K562 (cell line): ENCODE results near the gene MON2. TPM values are rescaled to one million over a fixed set of nuclear protein-coding genes. Genes with fewer than 3 reads are reported as not detected.

Experiments
- ATAC-seq: fragments of 200-7000 bp; cut with Tn5 transposase; 3 replicates; pipeline ENCODE4 v1.9.1; 2020; ENCODE audit warnings: moderate library complexity
- BruUV-seq: library from RNA; stranded (reverse); fragments of 400-500 nt; replicated peaks from 2 replicates; lab custom pipeline; 2021; lab: Mats Ljungman, UMichigan
- CTCF ChIA-PET: fragments of 300-600 bp; formaldehyde crosslinking; extraction: SDS; loops from one replicate; lab custom pipeline; 2021; ENCODE audit warnings: low intra/inter-chr PET ratio; lab: Yijun Ruan, JAX
- POLR2A ChIA-PET: fragments of 300-600, 350-650 bp; sonication (Branson Sonifier 250); formaldehyde crosslinking; extraction: SDS; loops from one replicate; lab custom pipeline; 2021; ENCODE audit warnings: antibody characterized with exemption, inconsistent platforms; lab: Yijun Ruan, JAX
- DNase-seq, 4 experiments: peaks; one replicate each; pipeline versions ENCODE4 v3.0.0 to v3.0.0-alpha.2; 2011 to 2018; ENCODE audit warnings: low spot score in 3 of 4, mixed read lengths in 3 of 4; ENCODE audit errors: extremely low read depth in 1 of 4
- FAIRE-seq: peaks from 2 replicates; lab custom pipeline; 2011; peaks lifted over from hg19 to GRCh38; lab: Jason Lieb, UNC
- H2AFZ ChIP-seq: 2 replicates; pipeline ENCODE4 v1.6.0; 2011; ENCODE audit warnings: low read depth, low read length, control low read depth, inconsistent platforms
- H3K27ac ChIP-seq: fragments of 200-600 bp; 3 replicates; pipeline ENCODE4 v1.8.0; 2011; ENCODE audit warnings: low read depth, mild to moderate bottlenecking, control low read depth, inconsistent platforms, low read length, moderate library complexity, mixed read lengths; ENCODE audit errors: extremely low read depth
- H3K27me3 ChIP-seq, 2 experiments: fragments of 300-600 bp in 1 of 2; 2 replicates in 1 of 2; 3 replicates in 1 of 2; pipeline versions ENCODE4 v1.6.0 to v1.8.0; 2011; ENCODE audit warnings: inconsistent platforms in 2 of 2, low read length in 2 of 2, mild to moderate bottlenecking in 1 of 2, mixed read lengths in 1 of 2, moderate library complexity in 1 of 2; ENCODE audit not compliant: control insufficient read depth in 2 of 2, insufficient read depth in 2 of 2
- H3K36me3 ChIP-seq: fragments of 300-600 bp; 3 replicates; pipeline ENCODE4 v1.8.0; 2011; ENCODE audit warnings: mild to moderate bottlenecking, low read length, inconsistent platforms; ENCODE audit not compliant: control insufficient read depth, insufficient read depth
- H3K4me1 ChIP-seq, 2 experiments: fragments of 200-600 bp in 1 of 2; replicated peaks in 1 of 2; 2 replicates in 1 of 2; 3 replicates in 1 of 2; pipeline versions ENCODE4 v1.5.1 to v1.8.0; 2011; ENCODE audit warnings: inconsistent platforms in 2 of 2, low read length in 2 of 2, mild to moderate bottlenecking in 1 of 2, mixed read lengths in 1 of 2, moderate library complexity in 1 of 2; ENCODE audit not compliant: control insufficient read depth in 2 of 2, insufficient read depth in 2 of 2
- H3K4me2 ChIP-seq: 2 replicates; pipeline ENCODE4 v1.6.1; 2011; ENCODE audit warnings: low read length, control low read depth, inconsistent platforms, mixed read lengths; ENCODE audit not compliant: insufficient read depth
- H3K4me3 ChIP-seq: fragments of 200-600 bp; sonication (generic), shearing (Covaris generic); 2 replicates; pipeline ENCODE4 v1.5.1; 2016; ENCODE audit warnings: control low read depth, inconsistent platforms
- H3K79me2 ChIP-seq: fragments of 200-600 bp; 3 replicates; pipeline ENCODE4 v1.8.0; 2011; ENCODE audit warnings: low read length, inconsistent platforms; ENCODE audit not compliant: control insufficient read depth, insufficient read depth
- H3K9ac ChIP-seq, 2 experiments: 2 replicates each; pipeline versions ENCODE4 v1.6.0 to v1.6.1; 2011; ENCODE audit warnings: low read depth in 2 of 2, low read length in 2 of 2, control low read depth in 1 of 2, inconsistent platforms in 1 of 2, mild to moderate bottlenecking in 1 of 2, mixed read lengths in 1 of 2; ENCODE audit not compliant: insufficient read depth in 1 of 2
- H3K9me1 ChIP-seq: one replicate; pipeline ENCODE4 v1.6.0; 2011; ENCODE audit warnings: inconsistent platforms, mild to moderate bottlenecking, low read length, moderate library complexity; ENCODE audit not compliant: control insufficient read depth, insufficient read depth
- H3K9me3 ChIP-seq: replicated peaks from 2 replicates; pipeline ENCODE4 v1.5.1; 2011; ENCODE audit warnings: low read depth, low read length, inconsistent platforms; ENCODE audit not compliant: control insufficient read depth, insufficient read depth
- H4K20me1 ChIP-seq: replicated peaks from 2 replicates; pipeline ENCODE4 v1.6.1; 2011; ENCODE audit warnings: low read length, inconsistent platforms, mixed read lengths; ENCODE audit not compliant: control insufficient read depth, insufficient read depth
- ETV5 ChIP-seq: sonication (generic); formaldehyde crosslinking; IDR thresholded peaks from 2 replicates; pipeline ENCODE4 v1.4.0; 2020; ENCODE audit warnings: low read depth, mild to moderate bottlenecking, missing genetic modification reagents
- MTF1 ChIP-seq: fragments of 250-450 bp; sonication (Bioruptor Pico); IDR thresholded peaks from 2 replicates; pipeline ENCODE4 v1.9.0; 2021; ENCODE audit warnings: moderate library complexity, mild to moderate bottlenecking, inconsistent platforms, borderline replicate concordance
- NFXL1 ChIP-seq: fragments of 450-650 bp; formaldehyde crosslinking; IDR thresholded peaks from 2 replicates; pipeline ENCODE4 v1.4.0; 2021; ENCODE audit warnings: mild to moderate bottlenecking
- POLR2G ChIP-seq: fragments of 200-400 bp; formaldehyde crosslinking; IDR thresholded peaks from 2 replicates; pipeline ENCODE4 v1.6.1; 2017; ENCODE audit warnings: low read depth, mild to moderate bottlenecking, antibody characterized with exemption, low read length, moderate library complexity
- TAF9B ChIP-seq: fragments of 450-650 bp; IDR thresholded peaks from 2 replicates; pipeline ENCODE4 v1.6.1; 2018; ENCODE audit warnings: mild to moderate bottlenecking; ENCODE audit not compliant: partially characterized antibody
- TSC22D4 ChIP-seq: fragments of 450-650 bp; IDR thresholded peaks from 2 replicates; pipeline ENCODE4 v1.6.1; 2016; ENCODE audit warnings: missing genetic modification characterization, missing biosample characterization, control low read depth
- ZNF586 ChIP-seq: fragments of 450-650 bp; formaldehyde crosslinking; conservative IDR thresholded peaks from 2 replicates; pipeline ENCODE4 v1.4.0; 2020; ENCODE audit warnings: mild to moderate bottlenecking, moderate library complexity
- WGBS: fragments of 100-300 bp; shearing (Covaris generic); methylation state at CpG from one replicate; pipeline ENCODE4 v1.1.6; 2016; ENCODE audit warnings: low coverage, mixed read lengths; ENCODE audit not compliant: insufficient coverage; ENCODE audit errors: missing lambda C conversion rate; 5-methylcytosine and 5-hydroxymethylcytosine counted together
- in situ Hi-C: fragments of 300-500 bp; cut with MboI; formaldehyde crosslinking; loops from 4 replicates; pipeline ENCODE4 v1.15.0; 2018; ENCODE audit warnings: inconsistent platforms, mixed read lengths
- intact Hi-C: fragments of 100-400 bp; cut with micrococcal nuclease; formaldehyde crosslinking; loops from 2 replicates; pipeline ENCODE4 v1.14.2; 2022
- polyA plus RNA-seq, 8 experiments: library from polyadenylated mRNA; depleted of rRNA in 4 of 8; stranded (reverse) in 5 of 8; unstranded in 3 of 8; fragments of >200 nt; fragmentation: Nextera tagmentation in 2 of 8; fragmentation: Illumina TruSeq in 1 of 8; extraction: Ambion mirVana in 2 of 8; extraction: Trizol in 1 of 8; gene quantifications; 2 replicates each; pipeline versions ENCODE4 v1.2.1 to v1.2.3, GENCODE V29; 2011 to 2014; ENCODE audit warnings: inconsistent platforms in 1 of 8, missing spikeins in 1 of 8
- total RNA-seq, 7 experiments: library from RNA; depleted of rRNA in 6 of 7; stranded (reverse); fragments of >200 nt in 6 of 7; fragmentation: Illumina TruSeq in 2 of 7; extraction: Trizol in 2 of 7; gene quantifications; 2 replicates each; pipeline versions ENCODE4 v1.2.1 to v1.2.3, GENCODE V29; 2011 to 2021; ENCODE audit warnings: low replicate concordance in 1 of 7
- TF ChIP-seq, protein P1 (sequence below): fragments of 450-650 bp; IDR thresholded peaks from 2 replicates; pipeline ENCODE4 v1.6.1; 2016

MON2 gene
- total and polyA plus RNA-seq, 9 of the 15 experiments (the other 6 are each of a cell fraction or from before 2014, with no cell fraction given), result 3.6 to 31.6 (median 16.8) TPM

DNA sequence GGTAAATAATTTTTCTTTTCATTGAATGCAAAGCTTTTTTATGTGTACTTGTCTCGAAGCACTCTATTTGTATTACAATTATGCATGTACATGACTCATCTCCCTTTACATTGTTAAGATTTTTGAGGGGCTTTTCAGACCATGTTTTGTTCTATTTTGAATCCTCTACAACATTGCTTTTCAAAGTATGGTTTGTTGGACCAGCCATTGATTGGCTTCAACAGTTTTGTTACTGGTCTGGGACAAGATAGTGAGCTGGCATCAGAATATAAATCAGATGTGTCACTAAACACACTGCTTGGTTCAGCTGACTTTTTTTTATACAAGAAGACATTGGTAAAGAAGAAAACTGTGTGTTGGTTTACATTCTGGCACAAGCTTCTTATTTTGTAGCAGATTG is 122.3 kb downstream of the MON2 start (continued):
- TF ChIP-seq TSC22D4 (no peak), ZNF586 (CRISPR knock-in tag) (no peak)
- TF ChIP-seq, protein P1, sequence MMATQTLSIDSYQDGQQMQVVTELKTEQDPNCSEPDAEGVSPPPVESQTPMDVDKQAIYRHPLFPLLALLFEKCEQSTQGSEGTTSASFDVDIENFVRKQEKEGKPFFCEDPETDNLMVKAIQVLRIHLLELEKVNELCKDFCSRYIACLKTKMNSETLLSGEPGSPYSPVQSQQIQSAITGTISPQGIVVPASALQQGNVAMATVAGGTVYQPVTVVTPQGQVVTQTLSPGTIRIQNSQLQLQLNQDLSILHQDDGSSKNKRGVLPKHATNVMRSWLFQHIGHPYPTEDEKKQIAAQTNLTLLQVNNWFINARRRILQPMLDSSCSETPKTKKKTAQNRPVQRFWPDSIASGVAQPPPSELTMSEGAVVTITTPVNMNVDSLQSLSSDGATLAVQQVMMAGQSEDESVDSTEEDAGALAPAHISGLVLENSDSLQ, result no peak

DNA sequence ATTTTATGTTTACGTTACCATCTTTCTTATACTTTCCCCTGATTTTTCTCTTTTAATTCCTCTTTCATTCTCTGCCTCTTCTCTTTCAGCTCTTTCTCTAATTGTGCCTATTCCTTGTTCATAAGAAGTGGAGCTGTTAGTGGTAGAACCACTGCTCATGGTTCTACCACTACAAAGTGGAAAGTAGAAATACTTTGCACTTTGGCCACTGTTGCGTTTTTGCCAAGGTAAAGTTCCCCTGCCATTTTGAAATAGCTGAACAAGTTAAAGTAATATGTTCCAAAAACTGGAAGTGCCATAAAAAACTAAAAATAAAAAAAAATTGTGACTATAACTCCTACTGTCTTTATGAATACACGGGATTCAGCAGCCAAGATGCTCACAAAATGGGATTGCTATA is 130.6 kb downstream of the MON2 start:
- H3K36me3 ChIP-seq, result peaks cover 2% of the 10 kb centered on the region; the same call in 1 of the 3 replicates
- CTCF ChIA-PET, result no interaction called here
- no peak overlapping the region for H3K9ac ChIP-seq
- FAIRE-seq (no peak), DNase-seq (no peak), ATAC-seq (no peak)
- H3K4me3 ChIP-seq, result no peak overlapping the region
- no peaks in the 10 kb centered on the region for H3K27me3 ChIP-seq
- no peaks in the 10 kb centered on the region for H3K9me1 ChIP-seq
- TF ChIP-seq NFXL1 (CRISPR knock-in tag), result no peak
- TF ChIP-seq TAF9B, result no peak
- no peak for TF ChIP-seq MTF1
- no peak for TF ChIP-seq POLR2G
- TF ChIP-seq ETV5 (CRISPR knock-in tag), result no peak
- H3K27ac ChIP-seq, result no peak overlapping the region
- no peak overlapping the region for H3K4me2 ChIP-seq
- H2AFZ ChIP-seq, result no peak overlapping the region
- H3K79me2 ChIP-seq, result no peaks in the 10 kb centered on the region
- intact Hi-C loops, result no loop called here
- H4K20me1 ChIP-seq, result no peaks in the 10 kb centered on the region
- no peaks in the 10 kb centered on the region for H3K9me3 ChIP-seq
- BruUV-seq, result no TSS peak
- 87% methylated on average over 3 of the region's 3 CpGs for WGBS
- POLR2A ChIA-PET, result interaction anchor here (0.6 kb wide), 1 partner anchor 14 kb away, joined by 3 read pairs; no protein-coding TSS in a partner anchor
- H3K4me1 ChIP-seq, result peaks cover 1 to 9% of the 10 kb centered on the region in 2 experiments; a peak in 3 of 5 replicates
- in situ Hi-C loops, result no loop called here
